Tibial artery (tissue), 4 donors: ENCODE measurements around the gene SH3RF3.
A peak's percentile ranks its signal among the peaks of the same experiment; 100 is the strongest.

Experiments used
- DNase-seq, 2 donors: peaks; one replicate each; pipeline ENCODE4 v3.0.0-alpha.2; 2019
- H3K27ac ChIP-seq, 2 donors: fragments of 200-600 bp; sonication (generic) in 1 of 2; 1 replicate in 1 of 2; 2 replicates in 1 of 2; pipeline ENCODE4 v1.5.1; 2018 to 2019; ENCODE audit warnings: mild to moderate bottlenecking in 1 of 2
- H3K27me3 ChIP-seq, 2 donors: fragments of 200-600 bp; sonication (generic) in 1 of 2; one replicate each; pipeline versions ENCODE4 v1.5.1 to v1.6.0; 2016 to 2019
- H3K36me3 ChIP-seq, 3 donors: fragments of 200-600 bp; sonication (generic) in 2 of 3; one replicate each; pipeline ENCODE4 v1.5.1; 2016 to 2019; ENCODE audit warnings: mild to moderate bottlenecking in 2 of 3
- H3K4me1 ChIP-seq, 4 donors: fragments of 200-600 bp; sonication (generic) in 2 of 4; 1 replicate in 3 of 4; 2 replicates in 1 of 4; pipeline ENCODE4 v1.5.1; 2016 to 2019
- H3K4me3 ChIP-seq, 2 donors: fragments of 200-600 bp; sonication (generic) in 1 of 2; 1 replicate in 1 of 2; 2 replicates in 1 of 2; pipeline ENCODE4 v1.5.1; 2018 to 2019; ENCODE audit warnings: mild to moderate bottlenecking in 2 of 2
- H3K9me3 ChIP-seq, 3 donors: fragments of 200-600 bp; sonication (generic) in 1 of 3; one replicate each; pipeline ENCODE4 v1.5.1; 2016 to 2019
- CTCF ChIP-seq, 2 experiments: fragments of 200-600 bp in 1 of 2; fragments of 450-650 bp in 1 of 2; IDR thresholded peaks; one replicate each; pipeline ENCODE4 v1.5.1; 2017 to 2019; ENCODE audit warnings: antibody characterized with exemption in 2 of 2, mild to moderate bottlenecking in 1 of 2, moderate library complexity in 1 of 2
- intact Hi-C: fragments of 100-400 bp; cut with DNase I; formaldehyde crosslinking; loops from one replicate; pipeline ENCODE4 v1.15.0; 2023; ENCODE audit warnings: low total_unique reads

Gene SH3RF3

GRCh38 chr2:109139002-109139401 lies 10.0 kb downstream of the SH3RF3 start:
- intact Hi-C loops, result no loop called here
- no peak for DNase-seq
- Histone ChIP-seq H3K36me3 (no peaks in the 10 kb centered on the region), H3K27ac (no peak overlapping the region), H3K4me3 (no peak overlapping the region), H3K4me1 (peaks cover 0 to 21% (median 6%) of the 10 kb centered on the region in 4 donors), H3K9me3 (no peaks in the 10 kb centered on the region), H3K27me3 (no peaks in the 10 kb centered on the region)
- no peak for TF ChIP-seq CTCF (IDR thresholded peaks at IDR 0.05)

- no peak for TF ChIP-seq CTCF (IDR thresholded peaks at IDR 0.05)
- intact Hi-C loops, result no loop called here
- peaks cover 0 to 13% (median 6%) of the 10 kb centered on the region in 4 donors for H3K4me1 ChIP-seq
- H3K27ac ChIP-seq, result no peak overlapping the region
- DNase-seq, result peak in 1 of 2 donors; percentile 27
- no peaks in the 10 kb centered on the region for H3K27me3 ChIP-seq
- H3K36me3 ChIP-seq, result no peaks in the 10 kb centered on the region
- H3K9me3 ChIP-seq, result no peaks in the 10 kb centered on the region
- H3K4me3 ChIP-seq, result no peak overlapping the region
These were observed 10.9 kb downstream of the SH3RF3 start for GRCh38 chr2:109139865-109140396.

- H3K9me3 ChIP-seq, result no peaks in the 10 kb centered on the region
- H3K4me1 ChIP-seq, result peaks cover 0 to 1% (median 0%) of the 10 kb centered on the region in 4 donors
- peak in 1 of 2 donors; percentile 62 for DNase-seq
- no peak overlapping the region for H3K27ac ChIP-seq
- H3K27me3 ChIP-seq, result no peaks in the 10 kb centered on the region
- no peak overlapping the region for H3K4me3 ChIP-seq
- no peaks in the 10 kb centered on the region for H3K36me3 ChIP-seq
- intact Hi-C loops, result no loop called here
- no peak for TF ChIP-seq CTCF (IDR thresholded peaks at IDR 0.05)
These were observed 12.1 kb downstream of the SH3RF3 start for GRCh38 chr2:109141006-109141600.

- Histone ChIP-seq H3K4me3 (no peak overlapping the region), H3K9me3 (no peaks in the 10 kb centered on the region), H3K4me1 (no peaks in the 10 kb centered on the region), H3K27me3 (no peaks in the 10 kb centered on the region), H3K36me3 (no peaks in the 10 kb centered on the region), H3K27ac (no peak overlapping the region)
- intact Hi-C loops, result no loop called here
- no peak for TF ChIP-seq CTCF (IDR thresholded peaks at IDR 0.05)
- peak in 1 of 2 donors; percentile 42 for DNase-seq
These were observed 12.8 kb downstream of the SH3RF3 start for GRCh38 chr2:109141727-109142283.

GRCh38 chr2:109142416-109143210 lies 13.6 kb downstream of the SH3RF3 start:
- intact Hi-C loops, result no loop called here
- DNase-seq, result peak in 1 of 2 donors; percentile 54

More at GRCh38 chr2:109142416-109143210, 13.6 kb downstream of the SH3RF3 start:
- H3K4me3 ChIP-seq, result no peak overlapping the region
- no peaks in the 10 kb centered on the region for H3K27me3 ChIP-seq
- no peaks in the 10 kb centered on the region for H3K9me3 ChIP-seq
- no peak for TF ChIP-seq CTCF (IDR thresholded peaks at IDR 0.05)
- no peak overlapping the region for H3K27ac ChIP-seq
- no peaks in the 10 kb centered on the region for H3K36me3 ChIP-seq
- H3K4me1 ChIP-seq, result no peaks in the 10 kb centered on the region
